ENCODE data around the gene CRNKL1. TPM values are rescaled to one million over a fixed set of nuclear protein-coding genes. Genes with fewer than 3 reads are reported as not detected.

CRNKL1 gene
- total and polyA plus RNA-seq, 4 donors: 7.3 to 21.0 (median 15.6) TPM

- WGBS, 2 donors: 2 to 10% methylated on average over 2 of the region's 2 CpGs
- H3K9me3 ChIP-seq (ENCODE audit: control insufficient read depth, low read length): no peaks in the 10 kb centered on the region
- H3K36me3 ChIP-seq (ENCODE audit: control insufficient read depth in 1 of 2, insufficient read depth in 2 of 2, low read length in 1 of 2): no peaks in the 10 kb centered on the region
- intact Hi-C loops (cut with DNase I): loop anchor here in 1 of 2 donors (2.0 to 10.0 kb wide), 2 partner anchors 151 to 479 kb away; no protein-coding TSS in a partner anchor
- no peak overlapping the region for H3K4me3 ChIP-seq (ENCODE audit: low read length in 2 of 2)
- ATAC-seq (ENCODE audit: low FRiP score) (peak; percentile 67), DNase-seq (no peak)
- no peaks in the 10 kb centered on the region for H3K4me1 ChIP-seq (ENCODE audit: control insufficient read depth in 1 of 2, insufficient read depth in 2 of 2, low read length in 2 of 2)
- H3K27ac ChIP-seq (ENCODE audit: low read depth in 1 of 2, low read length in 2 of 2): no peak overlapping the region
- H3K27me3 ChIP-seq (ENCODE audit: control insufficient read depth in 1 of 2, insufficient read depth in 2 of 2, low read length in 1 of 2): no peaks in the 10 kb centered on the region
These were observed 33.5 kb upstream of the CRNKL1 start for GRCh38 chr20:20085812-20086211.

- intact Hi-C loops (cut with DNase I): loop anchor here in 1 of 2 donors (2.0 to 10.0 kb wide), 2 partner anchors 152 to 480 kb away; no protein-coding TSS in a partner anchor
- ATAC-seq (ENCODE audit: low FRiP score): peak; percentile 67
- H3K4me3 ChIP-seq (ENCODE audit: low read length in 2 of 2): no peak overlapping the region
These were observed 32.8 kb upstream of the CRNKL1 start for GRCh38 chr20:20085071-20085470.

GRCh38 chr20:20084296-20084752 lies 32.1 kb upstream of the CRNKL1 start:
- intact Hi-C loops (cut with DNase I): loop anchor here (2.0 to 10.0 kb wide), 3 partner anchors 152 to 480 kb away; no protein-coding TSS in a partner anchor
- WGBS, 2 donors: 52 to 60% methylated on average over 8 of the region's 8 CpGs
- Histone ChIP-seq H3K4me3 (ENCODE audit: low read length in 2 of 2) (no peak overlapping the region), H3K36me3 (ENCODE audit: control insufficient read depth in 1 of 2, insufficient read depth in 2 of 2, low read length in 1 of 2) (no peaks in the 10 kb centered on the region), H3K4me1 (ENCODE audit: control insufficient read depth in 1 of 2, insufficient read depth in 2 of 2, low read length in 2 of 2) (no peaks in the 10 kb centered on the region), H3K27me3 (ENCODE audit: control insufficient read depth in 1 of 2, insufficient read depth in 2 of 2, low read length in 1 of 2) (no peaks in the 10 kb centered on the region), H3K27ac (ENCODE audit: low read depth in 1 of 2, low read length in 2 of 2) (peak overlapping the region; percentile 6 to 60), H3K9me3 (ENCODE audit: control insufficient read depth, low read length) (no peaks in the 10 kb centered on the region)
- peak; percentile 45 for ATAC-seq (ENCODE audit: low FRiP score)
- no peak for DNase-seq

More at GRCh38 chr20:20085071-20085470, 32.8 kb upstream of the CRNKL1 start:
- peak in 1 of 2 donors; percentile 83 for DNase-seq
- Histone ChIP-seq H3K27me3 (ENCODE audit: control insufficient read depth in 1 of 2, insufficient read depth in 2 of 2, low read length in 1 of 2) (no peaks in the 10 kb centered on the region), H3K9me3 (ENCODE audit: control insufficient read depth, low read length) (no peaks in the 10 kb centered on the region), H3K4me1 (ENCODE audit: control insufficient read depth in 1 of 2, insufficient read depth in 2 of 2, low read length in 2 of 2) (no peaks in the 10 kb centered on the region), H3K36me3 (ENCODE audit: control insufficient read depth in 1 of 2, insufficient read depth in 2 of 2, low read length in 1 of 2) (no peaks in the 10 kb centered on the region), H3K27ac (ENCODE audit: low read depth in 1 of 2, low read length in 2 of 2) (peak overlapping the region; percentile 82 to 96)
- 24 to 27% methylated on average over 9 of the region's 9 CpGs for WGBS, 2 donors

- Histone ChIP-seq H3K4me3 (ENCODE audit: low read length in 2 of 2) (no peak overlapping the region), H3K27ac (ENCODE audit: low read depth in 1 of 2, low read length in 2 of 2) (no peak overlapping the region), H3K27me3 (ENCODE audit: control insufficient read depth in 1 of 2, insufficient read depth in 2 of 2, low read length in 1 of 2) (no peaks in the 10 kb centered on the region), H3K36me3 (ENCODE audit: control insufficient read depth in 1 of 2, insufficient read depth in 2 of 2, low read length in 1 of 2) (no peaks in the 10 kb centered on the region), H3K9me3 (ENCODE audit: control insufficient read depth, low read length) (no peaks in the 10 kb centered on the region), H3K4me1 (ENCODE audit: control insufficient read depth in 1 of 2, insufficient read depth in 2 of 2, low read length in 2 of 2) (no peaks in the 10 kb centered on the region)
- ATAC-seq (ENCODE audit: low FRiP score): no peak
- DNase-seq: no peak
- WGBS, 2 donors: 0 to 2% methylated on average over 3 of the region's 3 CpGs
- intact Hi-C loops (cut with DNase I): loop anchor here (2.0 to 10.0 kb wide), 3 partner anchors 153 to 481 kb away; no protein-coding TSS in a partner anchor
These were observed 31.5 kb upstream of the CRNKL1 start for GRCh38 chr20:20083807-20084206.

- DNase-seq: no peak
- Histone ChIP-seq H3K9me3 (ENCODE audit: control insufficient read depth, low read length) (no peaks in the 10 kb centered on the region), H3K36me3 (ENCODE audit: control insufficient read depth in 1 of 2, insufficient read depth in 2 of 2, low read length in 1 of 2) (no peaks in the 10 kb centered on the region), H3K4me1 (ENCODE audit: control insufficient read depth in 1 of 2, insufficient read depth in 2 of 2, low read length in 2 of 2) (no peaks in the 10 kb centered on the region), H3K27ac (ENCODE audit: low read depth in 1 of 2, low read length in 2 of 2) (no peak overlapping the region), H3K27me3 (ENCODE audit: control insufficient read depth in 1 of 2, insufficient read depth in 2 of 2, low read length in 1 of 2) (no peaks in the 10 kb centered on the region), H3K4me3 (ENCODE audit: low read length in 2 of 2) (no peak overlapping the region)
- intact Hi-C loops (cut with DNase I): loop anchor here in 1 of 2 donors (10.0 kb wide), 1 partner anchor 486 kb away; no protein-coding TSS in a partner anchor
- ATAC-seq (ENCODE audit: low FRiP score): no peak
- WGBS, 2 donors: 36 to 44% methylated on average over 5 of the region's 5 CpGs
These were observed 27.0 kb upstream of the CRNKL1 start for GRCh38 chr20:20079102-20079784.

GRCh38 chr20:20078041-20078440 lies 25.8 kb upstream of the CRNKL1 start:
- intact Hi-C loops (cut with DNase I): loop anchor here in 1 of 2 donors (10.0 kb wide), 1 partner anchor 487 kb away; no protein-coding TSS in a partner anchor
- 87 to 88% methylated on average over 4 of the region's 4 CpGs for WGBS, 2 donors

GRCh38 chr20:20076297-20077065 lies 24.2 kb upstream of the CRNKL1 start:
- H3K9me3 ChIP-seq (ENCODE audit: control insufficient read depth, low read length): no peaks in the 10 kb centered on the region
- H3K4me3 ChIP-seq (ENCODE audit: low read length in 2 of 2): no peak overlapping the region
- intact Hi-C loops (cut with DNase I): loop anchor here in 1 of 2 donors (10.0 kb wide), 1 partner anchor 488 kb away; no protein-coding TSS in a partner anchor
- H3K4me1 ChIP-seq (ENCODE audit: control insufficient read depth in 1 of 2, insufficient read depth in 2 of 2, low read length in 2 of 2): no peaks in the 10 kb centered on the region
- no peak for ATAC-seq (ENCODE audit: low FRiP score)
- no peak overlapping the region for H3K27ac ChIP-seq (ENCODE audit: low read depth in 1 of 2, low read length in 2 of 2)
- no peaks in the 10 kb centered on the region for H3K36me3 ChIP-seq (ENCODE audit: control insufficient read depth in 1 of 2, insufficient read depth in 2 of 2, low read length in 1 of 2)
- H3K27me3 ChIP-seq (ENCODE audit: control insufficient read depth in 1 of 2, insufficient read depth in 2 of 2, low read length in 1 of 2): no peaks in the 10 kb centered on the region
- no peak for DNase-seq
- 63 to 69% methylated on average over 9 of the region's 9 CpGs for whole genome bisulfite sequencing, 2 donors

More at GRCh38 chr20:20078041-20078440, 25.8 kb upstream of the CRNKL1 start:
- Histone ChIP-seq H3K27me3 (ENCODE audit: control insufficient read depth in 1 of 2, insufficient read depth in 2 of 2, low read length in 1 of 2) (no peaks in the 10 kb centered on the region), H3K4me3 (ENCODE audit: low read length in 2 of 2) (no peak overlapping the region), H3K36me3 (ENCODE audit: control insufficient read depth in 1 of 2, insufficient read depth in 2 of 2, low read length in 1 of 2) (no peaks in the 10 kb centered on the region), H3K27ac (ENCODE audit: low read depth in 1 of 2, low read length in 2 of 2) (no peak overlapping the region), H3K4me1 (ENCODE audit: control insufficient read depth in 1 of 2, insufficient read depth in 2 of 2, low read length in 2 of 2) (no peaks in the 10 kb centered on the region), H3K9me3 (ENCODE audit: control insufficient read depth, low read length) (no peaks in the 10 kb centered on the region)
- DNase-seq (no peak), ATAC-seq (ENCODE audit: low FRiP score) (no peak)

- Histone ChIP-seq H3K9me3 (ENCODE audit: control insufficient read depth, low read length) (no peaks in the 10 kb centered on the region), H3K36me3 (ENCODE audit: control insufficient read depth in 1 of 2, insufficient read depth in 2 of 2, low read length in 1 of 2) (no peaks in the 10 kb centered on the region), H3K4me1 (ENCODE audit: control insufficient read depth in 1 of 2, insufficient read depth in 2 of 2, low read length in 2 of 2) (no peaks in the 10 kb centered on the region), H3K4me3 (ENCODE audit: low read length in 2 of 2) (no peak overlapping the region), H3K27me3 (ENCODE audit: control insufficient read depth in 1 of 2, insufficient read depth in 2 of 2, low read length in 1 of 2) (no peaks in the 10 kb centered on the region), H3K27ac (ENCODE audit: low read depth in 1 of 2, low read length in 2 of 2) (no peak overlapping the region)
- ATAC-seq (ENCODE audit: low FRiP score): no peak
- no peak for DNase-seq
- 81 to 93% methylated on average over 4 of the region's 4 CpGs for WGBS, 2 donors
- intact Hi-C loops (cut with DNase I): loop anchor here in 1 of 2 donors (10.0 kb wide), 1 partner anchor 490 kb away; no protein-coding TSS in a partner anchor
These were observed 22.8 kb upstream of the CRNKL1 start for GRCh38 chr20:20075032-20075431.
